Ishikawa (cell line): ENCODE results near the gene RNU5D-1.

Source experiments
- CEBPB ChIP-seq: IDR thresholded peaks from 2 replicates; pipeline ENCODE4 v1.6.1; 2012
- EGR1 ChIP-seq: IDR thresholded peaks from 2 replicates; pipeline ENCODE4 v1.6.1; 2012
- EP300 ChIP-seq: IDR thresholded peaks from 2 replicates; pipeline ENCODE4 v1.6.1; 2012; ENCODE audit warnings: borderline replicate concordance
- FOXM1 ChIP-seq: IDR thresholded peaks from 2 replicates; pipeline ENCODE4 v1.6.1; 2012; ENCODE audit warnings: low read depth, borderline replicate concordance
- MAX ChIP-seq: IDR thresholded peaks from 2 replicates; pipeline ENCODE4 v1.6.1; 2012
- RAD21 ChIP-seq: IDR thresholded peaks from 2 replicates; pipeline ENCODE4 v1.6.1; 2012; ENCODE audit warnings: low read depth
- REST ChIP-seq: IDR thresholded peaks from 2 replicates; pipeline ENCODE4 v1.6.1; 2012; ENCODE audit warnings: low read depth, mild to moderate bottlenecking
- TCF12 ChIP-seq: IDR thresholded peaks from 2 replicates; pipeline ENCODE4 v1.6.1; 2012; ENCODE audit warnings: low read depth
- TEAD4 ChIP-seq: IDR thresholded peaks from 2 replicates; pipeline ENCODE4 v1.6.1; 2012
- YY1 ChIP-seq: IDR thresholded peaks from 2 replicates; pipeline ENCODE4 v1.6.1; 2012; ENCODE audit warnings: low read depth
- ZBTB7A ChIP-seq: IDR thresholded peaks from 2 replicates; pipeline ENCODE4 v1.6.1; 2012; ENCODE audit warnings: low read depth

DNA sequence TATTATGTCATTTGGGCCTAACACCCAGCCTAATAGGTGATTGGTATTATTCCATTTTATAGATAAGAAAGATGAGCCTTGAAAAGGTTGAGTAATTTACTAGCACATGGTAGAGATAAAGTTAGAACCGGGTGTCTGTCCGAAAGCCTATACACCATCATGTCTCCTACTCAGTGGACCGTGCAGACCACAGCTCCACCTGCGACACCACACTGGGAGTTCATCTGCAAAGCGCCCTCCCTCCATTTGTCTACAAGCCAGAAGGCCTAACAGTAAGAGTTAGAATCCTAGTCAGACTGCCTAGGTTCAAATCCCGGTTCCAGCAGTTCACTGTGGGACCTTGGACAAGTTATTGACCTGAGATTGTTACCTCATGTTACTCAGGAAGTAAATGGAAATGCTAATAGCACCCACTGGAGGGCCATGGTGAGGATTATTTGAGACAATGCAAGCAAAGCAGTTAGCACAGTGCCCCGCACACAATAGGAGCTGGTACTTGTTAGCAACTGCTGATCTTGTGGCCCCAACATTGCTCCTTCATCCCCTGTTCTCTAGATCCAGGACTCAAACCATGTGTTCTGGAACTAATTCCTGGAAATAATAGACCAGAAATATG, 36.0 kb downstream of the RNU5D-1 start:
- TF ChIP-seq YY1 = no peak
- TF ChIP-seq EGR1 = no peak
- no peak for TF ChIP-seq EP300
- no peak for TF ChIP-seq REST
- no peak for TF ChIP-seq TEAD4
- TF ChIP-seq TCF12 = no peak
- no peak for TF ChIP-seq CEBPB
- TF ChIP-seq FOXM1 = no peak
- TF ChIP-seq RAD21 = no peak
- TF ChIP-seq MAX = no peak
- TF ChIP-seq ZBTB7A = no peak
